HepG2 (cell line): Measurements from ENCODE around the gene PGK1. TPM values are rescaled to one million over a fixed set of nuclear protein-coding genes. Genes with fewer than 3 reads are reported as not detected.

Source experiments
- ATAC-seq: fragments of 200-7000 bp; cut with Tn5 transposase; 3 replicates; pipeline ENCODE4 v1.9.1; 2020; ENCODE audit warnings: mild to moderate bottlenecking, moderate library complexity
- BruUV-seq: library from RNA; stranded (reverse); fragments of 400-500 nt; replicated peaks from 2 replicates; lab custom pipeline; 2021; lab: Mats Ljungman, UMichigan
- CTCF ChIA-PET: fragments of 300-600 bp; formaldehyde crosslinking; extraction: SDS; loops from one replicate; lab custom pipeline; 2021; ENCODE audit warnings: low total read pairs, inconsistent platforms, low intra/inter-chr PET ratio; lab: Yijun Ruan, JAX
- POLR2A ChIA-PET: fragments of 350-600 bp; sonication (Branson Sonifier 250); formaldehyde crosslinking; loops from one replicate; lab custom pipeline; 2020; ENCODE audit warnings: antibody characterized with exemption, inconsistent platforms; lab: Yijun Ruan, JAX
- DNase-seq: peaks from one replicate; pipeline ENCODE4 v3.0.0-alpha.2; 2015; ENCODE audit warnings: low spot score
- FAIRE-seq: peaks from 3 replicates; lab custom pipeline; 2011; peaks lifted over from hg19 to GRCh38; lab: Jason Lieb, UNC
- H2AFZ ChIP-seq: one replicate; pipeline ENCODE4 v1.6.1; 2011; ENCODE audit warnings: low read length, inconsistent platforms
- H3K27ac ChIP-seq: fragments of 300-600 bp; 3 replicates; pipeline ENCODE4 v1.8.0; 2011; ENCODE audit warnings: mixed run types, mild to moderate bottlenecking, mixed read lengths, low read length, inconsistent platforms; ENCODE audit not compliant: insufficient read depth; ENCODE audit errors: extremely low read length
- H3K27me3 ChIP-seq, 2 experiments: fragments of 200-600 bp in 1 of 2; 2 replicates in 1 of 2; 3 replicates in 1 of 2; pipeline versions ENCODE4 v1.6.0 to v1.8.0; 2011; ENCODE audit warnings: low read length in 2 of 2, mild to moderate bottlenecking in 2 of 2, moderate library complexity in 2 of 2, inconsistent platforms in 1 of 2; ENCODE audit not compliant: insufficient read depth in 2 of 2, control insufficient read depth in 1 of 2
- H3K36me3 ChIP-seq, 2 experiments: fragments of 200-600 bp in 1 of 2; replicated peaks in 1 of 2; 2 replicates in 1 of 2; 3 replicates in 1 of 2; pipeline versions ENCODE4 v1.5.1 to v1.8.0; 2011; ENCODE audit warnings: low read length in 2 of 2, inconsistent platforms in 1 of 2; ENCODE audit not compliant: insufficient read depth in 2 of 2, control insufficient read depth in 1 of 2
- H3K4me1 ChIP-seq: 2 replicates; pipeline ENCODE4 v1.5.1; 2012; ENCODE audit warnings: low read length, inconsistent platforms; ENCODE audit not compliant: insufficient read depth
- H3K4me2 ChIP-seq: 2 replicates; pipeline ENCODE4 v1.6.0; 2011; ENCODE audit warnings: low read depth, low read length, inconsistent platforms
- H3K4me3 ChIP-seq, 3 experiments: fragments of 200-600 bp in 1 of 3; sonication (generic), shearing (Covaris generic) in 1 of 3; replicated peaks in 1 of 3; 2 replicates each; pipeline ENCODE4 v1.5.1; 2011 to 2016; ENCODE audit warnings: low read length in 3 of 3, inconsistent platforms in 2 of 3, low read depth in 2 of 3, mild to moderate bottlenecking in 2 of 3, control low read depth in 1 of 3, mixed read lengths in 1 of 3; ENCODE audit not compliant: insufficient read depth in 1 of 3
- H3K79me2 ChIP-seq: one replicate; pipeline ENCODE4 v1.6.1; 2011; ENCODE audit warnings: low read length, inconsistent platforms; ENCODE audit not compliant: insufficient read depth
- H3K9ac ChIP-seq: 2 replicates; pipeline ENCODE4 v1.6.0; 2011; ENCODE audit warnings: mild to moderate bottlenecking, low read depth, low read length, inconsistent platforms; ENCODE audit not compliant: insufficient read depth
- H3K9me3 ChIP-seq: 2 replicates; pipeline ENCODE4 v1.5.1; 2012; ENCODE audit warnings: mild to moderate bottlenecking, low read length
- H4K20me1 ChIP-seq: 2 replicates; pipeline ENCODE4 v1.6.0; 2011; ENCODE audit warnings: inconsistent platforms, mild to moderate bottlenecking, low read length, moderate library complexity; ENCODE audit not compliant: insufficient read depth
- ARNTL ChIP-seq: sonication (generic); formaldehyde crosslinking; IDR thresholded peaks from 2 replicates; pipeline ENCODE4 v1.4.0; 2020; ENCODE audit warnings: mild to moderate bottlenecking, missing genetic modification reagents
- BCL6 ChIP-seq: IDR thresholded peaks from 2 replicates; pipeline ENCODE4 v1.6.1; 2016; ENCODE audit warnings: missing genetic modification reagents, missing compliant biosample characterization
- FOXK2 ChIP-seq: fragments of 450-650 bp; IDR thresholded peaks from 2 replicates; pipeline ENCODE4 v1.6.1; 2016
- HNF4A ChIP-seq: sonication (generic); formaldehyde crosslinking; IDR thresholded peaks from 2 replicates; pipeline ENCODE4 v1.4.0; 2020; ENCODE audit warnings: missing genetic modification reagents
- SMARCC2 ChIP-seq: fragments of 450-650 bp; IDR thresholded peaks from 2 replicates; pipeline ENCODE4 v1.6.1; 2017; ENCODE audit warnings: antibody characterized with exemption, mild to moderate bottlenecking
- YY1 ChIP-seq: IDR thresholded peaks from 2 replicates; pipeline ENCODE4 v1.6.1; 2011; ENCODE audit warnings: low read length, low read depth, moderate library complexity, mild to moderate bottlenecking; ENCODE audit not compliant: insufficient read depth, insufficient replicate concordance
- ZBTB1 ChIP-seq: sonication (generic); formaldehyde crosslinking; IDR thresholded peaks from 2 replicates; pipeline ENCODE4 v1.4.0; 2020; ENCODE audit warnings: missing genetic modification reagents, borderline replicate concordance
- ZNF263 ChIP-seq: sonication (generic); formaldehyde crosslinking; IDR thresholded peaks from 2 replicates; pipeline ENCODE4 v1.4.0; 2020; ENCODE audit warnings: missing genetic modification reagents
- ZNF331 ChIP-seq: sonication (generic); formaldehyde crosslinking; IDR thresholded peaks from 2 replicates; pipeline ENCODE4 v1.4.0; 2020; ENCODE audit warnings: missing genetic modification reagents
- ZNF501 ChIP-seq: sonication (generic); formaldehyde crosslinking; IDR thresholded peaks from 2 replicates; pipeline ENCODE4 v1.5.1; 2020; ENCODE audit warnings: mild to moderate bottlenecking, moderate library complexity, missing genetic modification reagents
- ZNF776 ChIP-seq: sonication (generic); formaldehyde crosslinking; IDR thresholded peaks from 2 replicates; pipeline ENCODE4 v1.4.0; 2020; ENCODE audit warnings: mild to moderate bottlenecking, missing genetic modification reagents
- ZNF891 ChIP-seq: sonication (generic); formaldehyde crosslinking; IDR thresholded peaks from 2 replicates; pipeline ENCODE4 v1.5.0; 2020; ENCODE audit warnings: mild to moderate bottlenecking, missing genetic modification reagents
- WGBS: methylation state at CpG from one replicate; pipeline ENCODE4 v1.1.6; 2017; ENCODE audit warnings: low lambda C conversion rate; 5-methylcytosine and 5-hydroxymethylcytosine counted together
- in situ Hi-C: cut with HindIII; loops from 2 replicates; pipeline ENCODE4 v1.10.0; 2017; ENCODE audit warnings: low pct_unique_long_range_greater_than_20kb; ENCODE audit not compliant: extremely low pct_ligation_motif_present
- intact Hi-C: fragments of 100-400 bp; cut with micrococcal nuclease; formaldehyde crosslinking; loops from one replicate; pipeline ENCODE4 v1.10.0; 2022; ENCODE audit not compliant: unreplicated experiment
- polyA plus RNA-seq, 8 experiments: library from polyadenylated mRNA; depleted of rRNA in 3 of 8; stranded (reverse) in 7 of 8; unstranded in 1 of 8; fragments of >200 nt; fragmentation: Illumina TruSeq in 4 of 8; extraction: Trizol in 4 of 8; gene quantifications; 2 replicates each; pipeline versions ENCODE4 v1.2.1 to v1.2.3, GENCODE V29; 2011 to 2016; ENCODE audit warnings: low read depth in 4 of 8, missing spikeins in 1 of 8, mixed read lengths in 1 of 8; ENCODE audit not compliant: insufficient read depth in 1 of 8
- total RNA-seq, 5 experiments: library from RNA; depleted of rRNA; stranded (reverse); fragments of >200 nt; fragmentation: Illumina TruSeq; extraction: Trizol; gene quantifications; 2 replicates each; pipeline ENCODE4 v1.2.3, GENCODE V29; 2016; ENCODE audit warnings: low read depth in 1 of 5
- TF ChIP-seq, protein P1 (sequence below): IDR thresholded peaks from 2 replicates; pipeline ENCODE4 v1.6.1; 2016; ENCODE audit warnings: missing compliant biosample characterization, missing genetic modification reagents, borderline replicate concordance
- TF ChIP-seq, protein P2 (sequence below): sonication (generic); formaldehyde crosslinking; IDR thresholded peaks from 2 replicates; pipeline ENCODE4 v1.4.0; 2020; ENCODE audit warnings: missing genetic modification reagents
- TF ChIP-seq, protein P3 (sequence below): sonication (generic); formaldehyde crosslinking; IDR thresholded peaks from 2 replicates; pipeline ENCODE4 v1.4.0; 2020; ENCODE audit warnings: missing genetic modification reagents, borderline replicate concordance
- TF ChIP-seq, protein P4 (sequence below): sonication (generic); formaldehyde crosslinking; IDR thresholded peaks from 2 replicates; pipeline ENCODE4 v1.4.0; 2020; ENCODE audit warnings: mild to moderate bottlenecking, missing genetic modification reagents

The PGK1 gene
- total and polyA plus RNA-seq, 2 of the 13 experiments (the other 11 are each of a cell fraction or from before 2014, with no cell fraction given): 325 to 1,274 TPM

DNA sequence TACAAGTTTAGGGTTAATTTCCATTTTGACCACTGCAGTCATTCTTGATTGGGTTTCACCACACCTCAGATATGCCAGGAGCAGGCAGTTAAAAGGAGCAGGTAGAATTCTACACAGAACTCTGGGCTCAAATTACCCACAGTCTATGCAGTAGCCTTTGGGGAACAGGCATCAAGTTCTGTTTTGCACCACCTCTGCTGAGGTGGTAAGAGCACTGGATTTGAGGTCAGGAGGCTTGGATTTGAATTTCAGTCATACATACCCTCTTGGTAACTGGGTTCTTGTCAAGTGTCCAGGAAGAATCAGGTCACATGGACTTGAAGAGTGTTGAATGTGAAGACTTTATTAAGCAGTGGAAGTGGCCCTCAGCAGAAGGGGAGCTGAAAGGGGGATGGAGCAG lies 40.4 kb upstream of the PGK1 start (continued):
- TF ChIP-seq ZNF331 (CRISPR knock-in tag) (no peak), ZNF891 (no peak), YY1 (no peak), FOXK2 (no peak)
- TF ChIP-seq, protein P1, sequence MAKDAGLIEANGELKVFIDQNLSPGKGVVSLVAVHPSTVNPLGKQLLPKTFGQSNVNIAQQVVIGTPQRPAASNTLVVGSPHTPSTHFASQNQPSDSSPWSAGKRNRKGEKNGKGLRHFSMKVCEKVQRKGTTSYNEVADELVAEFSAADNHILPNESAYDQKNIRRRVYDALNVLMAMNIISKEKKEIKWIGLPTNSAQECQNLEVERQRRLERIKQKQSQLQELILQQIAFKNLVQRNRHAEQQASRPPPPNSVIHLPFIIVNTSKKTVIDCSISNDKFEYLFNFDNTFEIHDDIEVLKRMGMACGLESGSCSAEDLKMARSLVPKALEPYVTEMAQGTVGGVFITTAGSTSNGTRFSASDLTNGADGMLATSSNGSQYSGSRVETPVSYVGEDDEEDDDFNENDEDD (CRISPR knock-in tag): no peak
- TF ChIP-seq, protein P2, sequence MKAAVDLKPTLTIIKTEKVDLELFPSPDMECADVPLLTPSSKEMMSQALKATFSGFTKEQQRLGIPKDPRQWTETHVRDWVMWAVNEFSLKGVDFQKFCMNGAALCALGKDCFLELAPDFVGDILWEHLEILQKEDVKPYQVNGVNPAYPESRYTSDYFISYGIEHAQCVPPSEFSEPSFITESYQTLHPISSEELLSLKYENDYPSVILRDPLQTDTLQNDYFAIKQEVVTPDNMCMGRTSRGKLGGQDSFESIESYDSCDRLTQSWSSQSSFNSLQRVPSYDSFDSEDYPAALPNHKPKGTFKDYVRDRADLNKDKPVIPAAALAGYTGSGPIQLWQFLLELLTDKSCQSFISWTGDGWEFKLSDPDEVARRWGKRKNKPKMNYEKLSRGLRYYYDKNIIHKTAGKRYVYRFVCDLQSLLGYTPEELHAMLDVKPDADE (CRISPR knock-in tag): no peak

DNA sequence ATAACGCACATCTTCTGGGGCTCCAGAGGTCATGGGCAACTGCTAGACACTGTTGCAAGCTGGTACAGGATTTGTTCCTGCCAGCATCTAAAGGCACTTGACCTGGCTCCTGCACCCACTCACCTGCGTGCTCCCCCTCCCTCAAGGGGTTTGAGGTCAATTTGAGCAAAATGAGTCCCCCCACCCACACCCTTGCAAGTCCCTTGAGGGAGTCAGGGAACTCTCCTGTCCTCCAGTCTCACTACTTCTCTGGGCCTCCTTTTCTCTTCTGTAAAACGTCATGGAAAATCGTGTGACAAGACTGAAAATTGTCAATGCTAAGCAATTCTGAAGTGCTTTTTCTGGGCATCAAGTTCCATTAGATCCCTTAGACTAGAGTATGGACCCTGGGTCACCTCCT lies 39.9 kb upstream of the PGK1 start:
- WGBS: 0% methylated on average over 2 of the region's 4 CpGs
- DNase-seq (no peak), FAIRE-seq (no peak), ATAC-seq (no peak)
- CTCF ChIA-PET: no interaction called here
- H4K20me1 ChIP-seq: no peaks in the 10 kb centered on the region
- BruUV-seq: no TSS peak
- H3K4me1 ChIP-seq: 0 out of 2 replicates have a peak, but pooled peaks cover 8% of the 10 kb centered on the region
- no peaks in the 10 kb centered on the region for H3K79me2 ChIP-seq
- H3K36me3 ChIP-seq: no peaks in the 10 kb centered on the region
- intact Hi-C loops (no loop called here), in situ Hi-C loops (no loop called here)
- no peak overlapping the region for H3K9ac ChIP-seq
- H2AFZ ChIP-seq: no peak overlapping the region
- H3K4me3 ChIP-seq: no peak overlapping the region
- H3K4me2 ChIP-seq: no peak overlapping the region
- H3K9me3 ChIP-seq: peaks cover 7% of the 10 kb centered on the region; the same call in 1 of the 2 replicates
- POLR2A ChIA-PET: no interaction called here
- H3K27me3 ChIP-seq: no peaks in the 10 kb centered on the region
- H3K27ac ChIP-seq: no peak overlapping the region
- no peak for TF ChIP-seq SMARCC2
- TF ChIP-seq, protein P3, sequence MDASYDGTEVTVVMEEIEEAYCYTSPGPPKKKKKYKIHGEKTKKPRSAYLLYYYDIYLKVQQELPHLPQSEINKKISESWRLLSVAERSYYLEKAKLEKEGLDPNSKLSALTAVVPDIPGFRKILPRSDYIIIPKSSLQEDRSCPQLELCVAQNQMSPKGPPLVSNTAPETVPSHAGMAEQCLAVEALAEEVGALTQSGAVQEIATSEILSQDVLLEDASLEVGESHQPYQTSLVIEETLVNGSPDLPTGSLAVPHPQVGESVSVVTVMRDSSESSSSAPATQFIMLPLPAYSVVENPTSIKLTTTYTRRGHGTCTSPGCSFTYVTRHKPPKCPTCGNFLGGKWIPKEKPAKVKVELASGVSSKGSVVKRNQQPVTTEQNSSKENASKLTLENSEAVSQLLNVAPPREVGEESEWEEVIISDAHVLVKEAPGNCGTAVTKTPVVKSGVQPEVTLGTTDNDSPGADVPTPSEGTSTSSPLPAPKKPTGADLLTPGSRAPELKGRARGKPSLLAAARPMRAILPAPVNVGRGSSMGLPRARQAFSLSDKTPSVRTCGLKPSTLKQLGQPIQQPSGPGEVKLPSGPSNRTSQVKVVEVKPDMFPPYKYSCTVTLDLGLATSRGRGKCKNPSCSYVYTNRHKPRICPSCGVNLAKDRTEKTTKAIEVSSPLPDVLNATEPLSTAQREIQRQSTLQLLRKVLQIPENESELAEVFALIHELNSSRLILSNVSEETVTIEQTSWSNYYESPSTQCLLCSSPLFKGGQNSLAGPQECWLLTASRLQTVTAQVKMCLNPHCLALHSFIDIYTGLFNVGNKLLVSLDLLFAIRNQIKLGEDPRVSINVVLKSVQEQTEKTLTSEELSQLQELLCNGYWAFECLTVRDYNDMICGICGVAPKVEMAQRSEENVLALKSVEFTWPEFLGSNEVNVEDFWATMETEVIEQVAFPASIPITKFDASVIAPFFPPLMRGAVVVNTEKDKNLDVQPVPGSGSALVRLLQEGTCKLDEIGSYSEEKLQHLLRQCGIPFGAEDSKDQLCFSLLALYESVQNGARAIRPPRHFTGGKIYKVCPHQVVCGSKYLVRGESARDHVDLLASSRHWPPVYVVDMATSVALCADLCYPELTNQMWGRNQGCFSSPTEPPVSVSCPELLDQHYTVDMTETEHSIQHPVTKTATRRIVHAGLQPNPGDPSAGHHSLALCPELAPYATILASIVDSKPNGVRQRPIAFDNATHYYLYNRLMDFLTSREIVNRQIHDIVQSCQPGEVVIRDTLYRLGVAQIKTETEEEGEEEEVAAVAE (CRISPR knock-in tag): no peak
- no peak for TF ChIP-seq ZNF501 (CRISPR knock-in tag)
- TF ChIP-seq BCL6 (CRISPR knock-in tag): no peak
- TF ChIP-seq ARNTL (CRISPR knock-in tag): no peak
- TF ChIP-seq ZNF263 (CRISPR knock-in tag): no peak
- TF ChIP-seq, protein P4, sequence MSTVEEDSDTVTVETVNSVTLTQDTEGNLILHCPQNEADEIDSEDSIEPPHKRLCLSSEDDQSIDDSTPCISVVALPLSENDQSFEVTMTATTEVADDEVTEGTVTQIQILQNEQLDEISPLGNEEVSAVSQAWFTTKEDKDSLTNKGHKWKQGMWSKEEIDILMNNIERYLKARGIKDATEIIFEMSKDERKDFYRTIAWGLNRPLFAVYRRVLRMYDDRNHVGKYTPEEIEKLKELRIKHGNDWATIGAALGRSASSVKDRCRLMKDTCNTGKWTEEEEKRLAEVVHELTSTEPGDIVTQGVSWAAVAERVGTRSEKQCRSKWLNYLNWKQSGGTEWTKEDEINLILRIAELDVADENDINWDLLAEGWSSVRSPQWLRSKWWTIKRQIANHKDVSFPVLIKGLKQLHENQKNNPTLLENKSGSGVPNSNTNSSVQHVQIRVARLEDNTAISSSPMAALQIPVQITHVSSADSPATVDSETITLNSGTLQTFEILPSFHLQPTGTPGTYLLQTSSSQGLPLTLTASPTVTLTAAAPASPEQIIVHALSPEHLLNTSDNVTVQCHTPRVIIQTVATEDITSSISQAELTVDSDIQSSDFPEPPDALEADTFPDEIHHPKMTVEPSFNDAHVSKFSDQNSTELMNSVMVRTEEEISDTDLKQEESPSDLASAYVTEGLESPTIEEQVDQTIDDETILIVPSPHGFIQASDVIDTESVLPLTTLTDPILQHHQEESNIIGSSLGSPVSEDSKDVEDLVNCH (CRISPR knock-in tag): no peak
- no peak for TF ChIP-seq ZBTB1 (CRISPR knock-in tag)
- TF ChIP-seq HNF4A (CRISPR knock-in tag): no peak
- no peak for TF ChIP-seq ZNF776
